Sigmoid colon (tissue), 4 donors: ENCODE measurements around the gene GMPR2.

Experiments used
- CTCF ChIP-seq, 4 experiments: fragments of 450-650 bp in 3 of 4; fragments of 200-600 bp in 1 of 4; IDR thresholded peaks; one replicate each; pipeline ENCODE4 v1.5.1; 2016 to 2019; ENCODE audit warnings: antibody characterized with exemption in 4 of 4, mild to moderate bottlenecking in 3 of 4, moderate library complexity in 2 of 4
- POLR2A ChIP-seq, 2 donors: fragments of 450-650 bp; IDR thresholded peaks; one replicate each; pipeline ENCODE4 v1.6.1; 2016; ENCODE audit warnings: antibody characterized with exemption in 2 of 2, mild to moderate bottlenecking in 2 of 2, moderate library complexity in 2 of 2
- POLR2AphosphoS5 ChIP-seq, 4 donors: sonication (generic); formaldehyde crosslinking; IDR thresholded peaks; one replicate each; pipeline ENCODE4 v1.6.1; 2017; ENCODE audit warnings: antibody characterized with exemption in 4 of 4

DNA sequence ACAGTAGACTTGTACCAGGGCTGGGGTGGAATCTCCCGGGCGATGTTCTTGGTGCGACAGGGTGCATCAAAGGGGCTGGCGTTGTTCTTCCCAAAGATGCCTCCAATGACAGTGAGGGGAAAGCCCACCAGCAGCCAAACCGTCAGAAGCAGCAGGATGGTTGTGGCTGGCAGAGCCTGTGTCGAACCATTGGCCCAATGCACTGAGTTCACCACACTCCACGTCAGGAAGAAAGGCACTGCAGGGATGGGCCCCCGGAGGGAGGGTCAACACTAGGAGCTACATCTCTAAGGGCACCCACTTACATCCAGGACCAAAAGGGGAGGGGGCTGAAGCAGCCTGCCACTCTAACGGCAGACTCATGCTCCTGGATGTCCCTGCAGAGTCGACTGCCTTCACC is 42.3 kb upstream of the GMPR2 start:
- TF ChIP-seq POLR2AphosphoS5 (IDR thresholded peaks at IDR 0.05) = no peak
- TF ChIP-seq CTCF (IDR thresholded peaks at IDR 0.05) = no peak
- TF ChIP-seq POLR2A (IDR thresholded peaks at IDR 0.05) = no peak
